GM19395 (cell line): ENCODE measurements around the gene S100A13.
"Not testable (repeated sequence)": the region's sequence is repeated elsewhere in the genome, so short reads cannot be mapped to it uniquely, and the experiment has no call there.

Experiments
- ATAC-seq: cut with Tn5 transposase; IDR thresholded peaks from one replicate; pipeline ENCODE4 v1.9.1; 2021; ENCODE audit warnings: mild to moderate bottlenecking, moderate library complexity; ENCODE audit not compliant: unreplicated experiment

Gene S100A13

GRCh38 chr1:153608742-153609584, 18.3 kb downstream of the S100A13 start:
- no peak for ATAC-seq

GRCh38 chr1:153608089-153608682, 19.1 kb downstream of the S100A13 start:
- no peak for ATAC-seq

DNA sequence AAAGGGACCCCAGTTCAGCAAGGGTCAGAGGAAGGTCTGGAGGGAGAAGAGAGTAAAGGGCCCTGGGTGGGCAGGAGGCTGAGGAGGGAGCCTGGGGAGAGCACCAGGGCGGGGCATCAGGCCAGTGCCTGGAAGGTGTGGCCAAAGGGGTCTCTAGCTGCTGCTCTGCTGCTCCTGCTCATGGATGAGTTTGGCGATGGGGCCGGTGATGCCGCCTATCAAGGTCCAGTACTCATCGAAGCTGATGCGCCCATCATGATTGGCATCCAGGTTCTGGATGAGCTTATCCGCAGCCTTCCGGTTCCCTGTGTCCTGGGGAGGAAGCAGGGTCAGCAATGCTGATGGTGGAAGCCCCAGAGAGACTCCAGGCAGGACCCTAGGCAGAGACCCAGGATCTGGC, 19.9 kb downstream of the S100A13 start:
- no peak for ATAC-seq

DNA sequence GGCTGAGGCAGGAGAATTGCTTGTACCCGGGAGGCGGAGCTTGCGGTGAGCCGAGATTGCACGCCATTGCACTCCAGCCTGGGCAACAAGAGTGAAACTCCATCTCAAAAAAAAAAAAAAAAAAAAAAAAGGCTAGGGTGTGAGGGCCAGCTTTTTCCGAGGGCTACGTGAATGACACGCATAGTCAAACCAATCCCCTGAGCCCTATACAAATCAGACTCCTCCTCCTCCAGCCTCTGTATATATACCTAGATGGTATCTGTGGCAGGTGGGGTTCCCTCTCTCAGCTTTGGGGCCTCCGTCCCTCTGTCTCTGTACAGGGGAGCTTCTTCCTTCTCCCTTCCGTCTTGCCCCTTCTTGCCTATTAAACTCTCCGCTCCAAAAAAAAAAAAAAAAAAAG, 21.1 kb downstream of the S100A13 start:
- no peak for ATAC-seq

GRCh38 chr1:153602749-153603148, 24.6 kb downstream of the S100A13 start:
- ATAC-seq, result no peak

- ATAC-seq, result no peak
These were observed 27.5 kb downstream of the S100A13 start for GRCh38 chr1:153599847-153600246.

DNA sequence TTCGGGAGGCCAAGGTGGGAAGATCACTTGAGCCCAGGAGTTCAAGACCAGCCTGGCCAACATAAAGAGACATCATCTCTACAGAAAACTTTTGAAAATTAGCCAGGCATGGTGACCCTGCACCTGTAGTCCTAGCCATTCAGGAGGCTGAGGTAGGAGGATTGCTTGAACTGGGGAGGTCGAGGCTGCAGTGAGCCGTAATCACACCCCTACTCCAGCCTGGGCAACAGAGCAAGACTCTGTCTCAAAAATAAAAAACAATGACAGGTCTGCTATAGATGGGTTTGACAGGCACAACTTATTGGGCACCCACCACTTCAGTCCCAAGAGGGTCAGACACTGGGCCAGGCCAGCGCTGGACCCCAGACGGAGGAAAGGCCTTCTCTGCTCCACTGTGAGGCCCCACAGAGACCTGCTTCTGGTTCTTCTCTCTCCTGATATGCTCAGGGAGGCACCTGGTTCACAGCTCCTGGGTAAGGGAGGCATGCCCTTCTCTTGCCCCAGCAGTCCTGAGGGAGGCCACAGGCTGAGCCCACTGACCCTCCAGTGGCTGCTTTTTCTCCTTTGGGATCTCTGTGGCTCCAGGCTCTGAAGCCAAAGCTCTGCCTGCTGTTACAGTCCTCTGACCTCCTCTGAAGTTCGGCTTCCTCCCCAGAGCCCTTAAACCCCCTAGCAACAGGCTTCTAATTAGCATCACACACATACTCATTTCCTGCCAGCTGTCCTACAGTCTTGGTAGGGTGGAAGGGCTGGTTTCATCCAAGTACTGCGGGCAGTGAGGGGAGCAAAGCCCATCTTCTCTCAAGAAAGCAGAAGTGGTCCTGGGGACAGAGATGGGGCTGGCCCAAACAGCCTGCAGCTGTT, 28.8 kb downstream of the S100A13 start:
- ATAC-seq, result peak; percentile 97

DNA sequence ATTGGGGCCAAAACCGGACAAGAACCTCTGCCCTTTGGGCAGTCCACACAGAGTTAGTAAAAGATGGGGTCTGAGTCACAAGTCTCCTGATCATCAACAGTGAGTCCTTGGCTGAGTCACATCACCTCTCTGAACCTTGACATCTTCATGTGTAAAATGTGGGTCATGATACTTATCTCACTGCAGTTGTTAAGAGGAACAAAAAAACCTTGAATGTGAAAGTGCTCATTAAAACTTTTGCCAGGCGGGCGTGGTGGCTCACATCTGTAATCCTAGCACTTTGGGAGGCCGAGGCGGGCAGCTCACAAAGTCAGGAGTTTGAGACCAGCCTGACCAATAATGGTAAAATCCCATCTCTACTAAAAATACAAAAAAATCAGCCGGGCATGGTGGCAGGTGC, 30.1 kb downstream of the S100A13 start:
- ATAC-seq, result no peak

GRCh38 chr1:153592748-153593147, 34.6 kb downstream of the S100A13 start:
- no peak for ATAC-seq

DNA sequence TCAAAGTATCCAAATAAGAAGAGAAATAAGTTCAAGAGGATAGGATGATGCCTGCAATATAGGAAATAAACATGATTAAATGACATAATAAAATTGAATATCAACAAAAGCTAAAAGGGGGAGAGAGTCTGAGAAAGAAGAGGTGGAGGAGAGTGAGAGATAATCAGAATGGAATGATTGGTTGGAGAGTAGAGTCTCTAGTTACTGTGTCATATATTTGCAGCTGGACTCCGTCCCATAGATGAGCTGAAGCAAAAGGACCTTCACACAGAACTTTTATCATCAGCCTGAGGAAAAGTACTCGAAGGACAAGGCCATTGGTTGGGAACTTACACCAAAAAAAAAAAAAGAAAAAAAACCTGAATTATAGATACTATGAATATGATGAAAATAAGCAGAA, 38.8 kb downstream of the S100A13 start:
- ATAC-seq, result no peak

DNA sequence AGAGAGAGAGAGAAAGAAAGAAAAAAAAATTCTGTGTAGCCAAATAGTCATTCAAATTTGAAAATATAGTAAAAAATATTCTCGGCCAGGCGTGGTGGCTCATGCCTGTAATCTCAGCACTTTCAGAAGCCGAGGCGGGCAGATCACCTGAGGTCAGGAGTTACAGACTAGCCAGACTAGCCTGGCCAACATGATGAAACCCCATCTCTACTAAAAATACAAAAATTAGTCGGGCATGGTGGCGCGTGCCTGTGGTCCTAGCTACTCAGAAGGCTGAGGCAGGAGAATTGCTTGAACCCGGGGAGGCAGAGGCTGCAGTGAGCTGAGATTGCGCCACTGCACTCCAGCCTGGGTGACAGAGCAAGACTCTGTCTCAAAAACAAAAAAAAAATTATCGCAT, 39.3 kb downstream of the S100A13 start:
- ATAC-seq, result not testable (repeated sequence)

- no peak for ATAC-seq
These were observed 40.0 kb downstream of the S100A13 start for GRCh38 chr1:153587314-153587713.

- ATAC-seq, result no peak
These were observed 41.0 kb downstream of the S100A13 start for GRCh38 chr1:153586347-153586746.

GRCh38 chr1:153585006-153585405, 42.3 kb downstream of the S100A13 start:
- ATAC-seq, result no peak

DNA sequence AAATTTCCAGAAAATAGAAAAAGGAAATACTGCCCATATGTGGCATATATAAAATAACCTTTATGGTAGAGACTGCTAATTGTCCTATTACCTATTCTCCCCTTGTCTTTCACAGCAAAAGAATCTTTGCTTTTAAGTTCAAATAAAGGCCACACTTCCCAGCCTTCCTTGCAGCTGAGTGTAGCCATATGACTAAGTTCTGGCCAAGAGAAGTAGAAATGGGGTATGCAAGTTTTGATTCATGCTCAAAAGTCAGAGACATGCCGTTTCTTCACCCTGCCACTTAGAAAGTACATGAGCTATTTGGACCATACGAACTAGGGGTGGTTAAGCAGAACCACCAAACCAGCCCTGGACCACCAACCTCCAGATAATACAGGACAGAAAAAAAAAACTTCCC, 43.3 kb downstream of the S100A13 start:
- no peak for ATAC-seq

GRCh38 chr1:153583514-153583913, 43.8 kb downstream of the S100A13 start:
- ATAC-seq, result not testable (repeated sequence)

DNA sequence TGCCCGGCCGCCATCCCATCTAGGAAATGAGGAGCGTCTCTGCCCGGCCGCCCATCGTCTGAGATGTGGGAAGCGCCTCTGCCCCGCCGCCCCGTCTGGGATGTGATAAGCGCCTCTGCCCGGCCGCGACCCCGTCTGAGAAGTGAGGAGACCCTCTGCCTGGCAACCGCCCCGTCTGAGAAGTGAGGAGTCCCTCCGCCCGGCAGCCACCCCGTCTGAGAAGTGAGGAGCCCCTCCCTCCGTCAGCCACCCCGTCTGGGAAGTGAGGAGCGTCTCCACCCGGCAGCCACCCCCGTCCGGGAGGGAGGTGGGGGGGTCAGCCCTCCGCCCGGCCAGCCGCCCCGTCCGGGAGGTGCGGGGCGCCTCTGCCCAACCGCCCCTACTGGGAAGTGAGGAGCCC, 44.5 kb downstream of the S100A13 start:
- not testable (repeated sequence) for ATAC-seq

GRCh38 chr1:153578936-153579335, 48.4 kb downstream of the S100A13 start:
- ATAC-seq, result no peak

DNA sequence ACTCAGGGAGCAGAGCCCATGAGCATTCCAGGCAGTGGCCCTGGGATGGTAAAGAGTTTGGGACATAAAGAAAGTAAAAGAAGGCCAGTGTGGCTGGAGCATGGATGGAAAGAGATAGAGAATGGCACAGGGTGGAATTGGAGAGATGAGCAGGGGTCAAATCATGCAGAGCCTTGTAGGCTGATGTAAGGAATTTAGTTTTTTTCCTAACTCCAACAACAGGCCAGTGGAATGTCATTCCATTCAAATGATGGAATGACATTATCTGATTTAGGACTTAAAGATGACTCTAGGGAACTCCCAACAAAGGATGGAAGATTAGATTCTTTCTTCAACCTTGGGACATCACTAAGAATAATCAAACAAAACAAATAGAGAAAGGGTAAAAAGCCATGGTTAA, 48.8 kb downstream of the S100A13 start:
- ATAC-seq, result no peak

- ATAC-seq, result no peak
These were observed 49.7 kb downstream of the S100A13 start for GRCh38 chr1:153577624-153578051.

GRCh38 chr1:153577138-153577537, 50.2 kb downstream of the S100A13 start:
- no peak for ATAC-seq
